Measurements from ENCODE around the gene TAP2. TPM values are rescaled to one million over a fixed set of nuclear protein-coding genes. Genes with fewer than 3 reads are reported as not detected.

Gene TAP2
- total RNA-seq, 2 donors from 2014 or later = 9.6 to 17.3 TPM

DNA sequence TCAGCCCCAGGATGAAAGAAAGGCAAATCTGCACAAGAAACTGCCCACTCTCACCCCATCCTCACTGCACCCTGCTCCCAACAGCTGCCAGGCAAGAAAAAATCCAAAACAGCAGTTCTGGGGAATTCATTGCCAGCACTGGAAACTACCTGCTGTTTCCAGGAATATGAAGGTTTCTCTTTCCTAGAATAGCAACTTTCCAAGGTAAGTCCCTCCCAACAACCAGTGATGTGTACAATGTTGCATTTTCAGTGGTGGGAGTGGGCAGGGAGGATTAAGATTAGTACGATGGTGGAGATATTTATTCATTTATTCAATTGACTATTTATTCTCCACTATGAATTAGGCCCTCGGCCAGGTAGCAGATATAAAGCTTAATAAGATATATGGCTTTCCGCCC is 11.5 kb downstream of the TAP2 start:
- Histone ChIP-seq H3K27ac (no peak overlapping the region), H3K27me3 (replicated peaks; ENCODE audit: insufficient read depth) (no peaks in the 10 kb centered on the region), H3K9me3 (no peaks in the 10 kb centered on the region), H3K36me3 (peaks cover 15% of the 10 kb centered on the region), H3K4me1 (ENCODE audit: control insufficient read depth in 1 of 2, low read depth in 2 of 2) (no peaks in the 10 kb centered on the region), H3K4me3 (no peak overlapping the region)
- DNase-seq (ENCODE audit: low spot score) (no peak), ATAC-seq (ENCODE audit: insufficient number of reproducible peaks, low FRiP score, low read depth) (no peak)
- TF ChIP-seq, protein P1, sequence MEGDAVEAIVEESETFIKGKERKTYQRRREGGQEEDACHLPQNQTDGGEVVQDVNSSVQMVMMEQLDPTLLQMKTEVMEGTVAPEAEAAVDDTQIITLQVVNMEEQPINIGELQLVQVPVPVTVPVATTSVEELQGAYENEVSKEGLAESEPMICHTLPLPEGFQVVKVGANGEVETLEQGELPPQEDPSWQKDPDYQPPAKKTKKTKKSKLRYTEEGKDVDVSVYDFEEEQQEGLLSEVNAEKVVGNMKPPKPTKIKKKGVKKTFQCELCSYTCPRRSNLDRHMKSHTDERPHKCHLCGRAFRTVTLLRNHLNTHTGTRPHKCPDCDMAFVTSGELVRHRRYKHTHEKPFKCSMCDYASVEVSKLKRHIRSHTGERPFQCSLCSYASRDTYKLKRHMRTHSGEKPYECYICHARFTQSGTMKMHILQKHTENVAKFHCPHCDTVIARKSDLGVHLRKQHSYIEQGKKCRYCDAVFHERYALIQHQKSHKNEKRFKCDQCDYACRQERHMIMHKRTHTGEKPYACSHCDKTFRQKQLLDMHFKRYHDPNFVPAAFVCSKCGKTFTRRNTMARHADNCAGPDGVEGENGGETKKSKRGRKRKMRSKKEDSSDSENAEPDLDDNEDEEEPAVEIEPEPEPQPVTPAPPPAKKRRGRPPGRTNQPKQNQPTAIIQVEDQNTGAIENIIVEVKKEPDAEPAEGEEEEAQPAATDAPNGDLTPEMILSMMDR (IDR thresholded peaks at IDR 0.05) = no peak

DNA sequence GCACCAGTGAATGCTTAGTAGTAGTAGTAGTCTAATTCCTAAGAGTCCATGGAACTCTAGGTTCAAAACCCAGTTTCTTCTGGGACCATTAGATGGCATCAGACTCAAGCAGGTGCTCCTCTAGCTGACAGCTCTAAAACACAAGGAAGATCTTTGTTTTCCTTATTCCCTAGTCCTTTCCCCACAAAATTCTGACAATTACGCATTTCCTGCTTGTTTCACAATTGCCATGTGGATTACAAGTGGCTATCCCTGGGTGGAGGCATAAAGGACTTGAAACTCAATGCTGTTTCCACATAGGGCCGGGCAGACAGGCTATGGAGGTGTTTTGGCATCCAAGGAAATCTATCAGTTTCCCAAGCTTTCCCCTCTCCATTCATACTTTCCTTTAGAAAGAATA is 12.6 kb downstream of the TAP2 start:
- no peak overlapping the region for H3K27ac ChIP-seq
- no peak overlapping the region for H3K4me3 ChIP-seq
- no peaks in the 10 kb centered on the region for H3K4me1 ChIP-seq (ENCODE audit: control insufficient read depth in 1 of 2, low read depth in 2 of 2)
- TF ChIP-seq, protein P1 (IDR thresholded peaks at IDR 0.05) = no peak
- DNase-seq (ENCODE audit: low spot score) = no peak
- H3K36me3 ChIP-seq = peaks cover 15% of the 10 kb centered on the region
- no peak for ATAC-seq (ENCODE audit: insufficient number of reproducible peaks, low FRiP score, low read depth)
- H3K9me3 ChIP-seq = no peaks in the 10 kb centered on the region
- H3K27me3 ChIP-seq (replicated peaks; ENCODE audit: insufficient read depth) = no peaks in the 10 kb centered on the region

DNA sequence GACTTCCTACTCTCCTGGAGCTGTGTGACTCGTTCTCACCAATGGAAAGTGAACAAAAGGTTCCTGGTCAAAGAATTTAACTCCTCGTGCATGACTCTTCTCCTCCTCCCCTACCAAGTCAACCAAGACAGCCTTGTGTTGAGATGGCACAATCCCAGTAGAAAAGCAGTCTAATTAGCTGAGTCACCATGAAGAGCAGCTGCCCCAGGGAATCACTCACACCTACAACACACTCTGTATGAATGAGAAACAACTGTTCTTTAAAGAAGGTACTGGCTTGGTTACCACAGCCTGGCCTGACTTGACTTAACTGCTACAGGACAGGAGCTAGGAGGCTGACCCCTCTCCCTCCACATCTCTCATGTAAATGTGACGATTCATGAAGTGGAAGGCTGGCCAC is 18.8 kb downstream of the TAP2 start:
- Histone ChIP-seq H3K27me3 (replicated peaks; ENCODE audit: insufficient read depth) (no peaks in the 10 kb centered on the region), H3K9me3 (no peaks in the 10 kb centered on the region), H3K4me3 (no peak overlapping the region), H3K4me1 (ENCODE audit: control insufficient read depth in 1 of 2, low read depth in 2 of 2) (no peaks in the 10 kb centered on the region), H3K27ac (no peak overlapping the region), H3K36me3 (no peaks in the 10 kb centered on the region)
- no peak for DNase-seq (ENCODE audit: low spot score)
- TF ChIP-seq, protein P1 (IDR thresholded peaks at IDR 0.05) = no peak
- no peak for ATAC-seq (ENCODE audit: insufficient number of reproducible peaks, low FRiP score, low read depth)

DNA sequence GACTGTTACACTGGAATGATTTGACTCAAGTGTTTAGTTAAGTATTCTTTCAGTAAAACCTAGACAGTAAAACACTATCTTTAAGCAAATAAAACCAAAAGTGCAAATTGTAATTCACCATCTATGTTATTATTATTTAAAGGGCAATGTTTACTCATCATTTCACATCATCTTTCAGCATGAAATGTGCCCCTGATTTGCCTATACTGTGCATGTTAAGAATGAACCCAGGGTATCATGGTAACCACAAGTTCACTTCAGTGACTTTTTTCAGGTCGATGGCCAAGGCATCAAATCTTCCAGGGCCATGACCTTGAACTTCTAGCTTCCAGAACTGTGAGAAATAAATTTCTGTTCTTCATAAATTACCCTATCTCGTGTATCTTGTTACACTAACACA is 19.7 kb downstream of the TAP2 start:
- ATAC-seq (ENCODE audit: insufficient number of reproducible peaks, low FRiP score, low read depth) = no peak
- TF ChIP-seq, protein P1 (IDR thresholded peaks at IDR 0.05) = no peak
- no peaks in the 10 kb centered on the region for H3K4me1 ChIP-seq (ENCODE audit: control insufficient read depth in 1 of 2, low read depth in 2 of 2)
- DNase-seq (ENCODE audit: low spot score) = no peak
- H3K27me3 ChIP-seq (replicated peaks; ENCODE audit: insufficient read depth) = no peaks in the 10 kb centered on the region
- no peaks in the 10 kb centered on the region for H3K36me3 ChIP-seq
- no peaks in the 10 kb centered on the region for H3K9me3 ChIP-seq
- H3K4me3 ChIP-seq = no peak overlapping the region
- H3K27ac ChIP-seq = no peak overlapping the region

DNA sequence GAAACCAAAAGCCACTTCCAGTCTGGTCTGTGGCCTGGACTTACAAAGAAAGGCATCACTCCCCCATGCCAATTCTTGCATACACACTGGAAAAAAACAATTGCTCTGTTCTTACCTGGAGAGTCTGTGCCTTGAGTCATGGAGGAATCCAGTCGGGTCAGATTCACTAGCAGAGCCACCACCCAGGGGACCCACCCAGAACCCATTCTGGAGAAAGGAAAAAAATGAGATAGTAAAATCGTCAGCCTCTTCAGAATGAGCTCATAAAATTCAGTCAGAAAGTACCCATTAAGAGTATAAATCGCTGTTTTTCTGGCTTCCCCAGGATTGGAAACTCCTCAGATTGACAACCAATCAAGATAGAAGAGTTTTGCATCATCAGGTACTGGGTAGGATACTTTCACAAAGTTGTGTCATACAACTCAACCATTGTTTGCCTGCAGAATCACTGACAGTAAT is 21.8 kb downstream of the TAP2 start, which contains the start of gene HLA-DOB:
Gene HLA-DOB, minus strand, starts transcription at position 257 of the 459 bp plus-strand sequence. Its CDS starts 51 bp downstream, at position 206.
- TF ChIP-seq, protein P1 (IDR thresholded peaks at IDR 0.05) = no peak
- ATAC-seq (ENCODE audit: insufficient number of reproducible peaks, low FRiP score, low read depth) (no peak), DNase-seq (ENCODE audit: low spot score) (no peak)
- no peaks in the 10 kb centered on the region for H3K9me3 ChIP-seq
- H3K4me1 ChIP-seq (ENCODE audit: control insufficient read depth in 1 of 2, low read depth in 2 of 2) = no peaks in the 10 kb centered on the region
- no peaks in the 10 kb centered on the region for H3K27me3 ChIP-seq (replicated peaks; ENCODE audit: insufficient read depth)
- no peak within 1 kb of the TSS for H3K4me3 ChIP-seq
- H3K36me3 ChIP-seq = no peaks in the 10 kb centered on the region
- no peak within 1 kb of the TSS for H3K27ac ChIP-seq

All from thoracic aorta (tissue), 2 donors.